Measurements from ENCODE around the gene ZNF235.
"Not testable (repeated sequence)": the region's sequence is repeated elsewhere in the genome, so short reads cannot be mapped to it uniquely, and the experiment has no call there.

ZNF235 gene

DNA sequence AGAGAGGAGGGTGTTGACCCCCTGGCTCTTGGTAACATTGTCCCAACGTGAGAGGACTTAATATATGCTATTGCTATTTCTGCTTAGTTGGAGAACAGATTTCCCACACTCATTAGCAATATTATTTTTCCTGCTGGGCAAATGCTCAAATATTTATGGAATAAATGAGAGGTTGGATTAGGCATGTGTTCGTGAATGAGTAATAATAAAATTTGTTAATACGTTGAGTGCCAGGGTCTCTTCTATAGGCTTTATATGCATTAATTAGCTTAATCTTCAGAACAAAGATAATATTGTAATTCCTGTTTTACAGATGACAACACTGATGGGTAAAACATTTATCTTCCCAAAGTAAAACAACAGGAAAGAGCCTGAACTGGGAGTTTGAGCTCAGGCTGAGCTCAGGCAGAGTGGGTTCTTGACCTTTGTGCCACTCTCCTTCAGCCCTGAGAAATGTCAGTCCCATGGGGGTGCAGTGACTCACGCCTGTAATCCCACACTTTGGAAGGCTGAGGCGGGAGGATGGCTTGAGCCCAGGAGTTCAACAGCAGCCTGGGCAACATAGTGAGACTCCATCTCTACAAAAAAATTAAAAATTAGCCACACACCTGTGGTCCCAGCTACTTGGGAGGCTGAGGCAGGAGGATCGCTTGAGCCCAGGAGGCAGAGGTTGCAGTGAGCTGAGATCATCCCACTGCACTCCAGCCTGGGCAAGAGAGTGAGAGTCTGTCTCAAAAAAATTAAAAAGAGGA lies 44.0 kb downstream of the ZNF235 start:
- FAIRE-seq = no peak
- no peak for TF ChIP-seq SPI1 (IDR thresholded peaks at IDR 0.05; ENCODE audit: low read depth, low read length)
- no peak for TF ChIP-seq POLR2A (IDR thresholded peaks at IDR 0.05; ENCODE audit: low read depth, low read length)
- TF ChIP-seq POU2F2 (IDR thresholded peaks at IDR 0.05; ENCODE audit: low read depth, low read length) = no peak
- DNase-seq (ENCODE audit: insufficient read length, low spot score) = no peak

DNA sequence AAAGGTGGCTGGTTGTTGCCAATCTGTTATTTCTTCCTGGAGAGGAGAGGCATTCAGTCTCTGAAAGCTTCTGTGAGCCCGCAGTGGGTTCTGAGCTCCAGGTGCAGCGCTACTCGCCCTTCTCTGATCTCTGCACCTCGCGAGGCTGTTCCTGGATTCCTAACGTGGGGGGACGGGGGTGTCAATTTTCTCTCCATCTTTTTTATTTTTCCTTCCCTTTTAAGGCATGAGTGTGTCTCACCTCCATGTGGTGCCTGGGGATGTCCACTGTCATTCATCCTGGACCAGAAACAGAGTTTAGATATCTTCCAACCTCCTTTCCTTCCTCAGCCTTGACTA lies 44.5 kb downstream of the ZNF235 start:
- DNase-seq (ENCODE audit: insufficient read length, low spot score) (no peak), FAIRE-seq (no peak)
- TF ChIP-seq POLR2AphosphoS5 (IDR thresholded peaks at IDR 0.05; ENCODE audit: low read depth, low read length) (no peak), TAF1 (IDR thresholded peaks at IDR 0.05; ENCODE audit: low read depth, low read length) (no peak), POU2F2 (IDR thresholded peaks at IDR 0.05; ENCODE audit: low read depth, low read length) (no peak), POLR2A (IDR thresholded peaks at IDR 0.05; ENCODE audit: low read depth, low read length) (no peak)

DNA sequence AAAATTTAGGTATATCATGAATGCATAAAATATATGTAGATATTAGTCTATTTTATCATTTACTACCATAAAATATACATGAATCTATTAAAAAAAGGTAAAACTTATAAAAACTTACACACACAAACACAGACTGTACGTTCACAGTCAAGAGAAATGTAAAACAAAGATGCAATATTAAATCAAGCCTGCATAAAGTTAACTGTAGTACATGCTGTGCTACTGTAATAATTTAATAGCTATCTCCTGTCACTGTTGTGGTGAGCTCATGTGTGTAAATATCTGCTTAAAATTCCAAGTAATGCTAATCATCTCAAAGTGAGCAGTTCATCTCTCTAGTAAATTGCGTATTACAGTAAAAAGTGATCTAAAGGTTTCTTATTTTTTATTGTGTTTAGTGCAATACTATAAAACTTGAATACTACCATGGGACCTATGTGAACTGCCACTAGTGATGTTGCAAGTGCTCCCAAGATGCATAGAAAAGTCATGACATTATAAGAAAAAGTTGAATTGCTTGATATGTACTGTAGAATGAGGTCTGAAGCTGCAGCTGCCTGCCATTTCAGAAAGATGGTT lies 45.9 kb downstream of the ZNF235 start:
- DNase-seq (ENCODE audit: insufficient read length, low spot score) (no peak), FAIRE-seq (peak; percentile 80)
- TF ChIP-seq POLR2AphosphoS5 (IDR thresholded peaks at IDR 0.05; ENCODE audit: low read depth, low read length) = no peak
- TF ChIP-seq TAF1 (IDR thresholded peaks at IDR 0.05; ENCODE audit: low read depth, low read length) = no peak
- TF ChIP-seq POLR2A (IDR thresholded peaks at IDR 0.05; ENCODE audit: low read depth, low read length) = no peak
- TF ChIP-seq SPI1 (IDR thresholded peaks at IDR 0.05; ENCODE audit: low read depth, low read length) = no peak
- no peak for TF ChIP-seq POU2F2 (IDR thresholded peaks at IDR 0.05; ENCODE audit: low read depth, low read length)
- TF ChIP-seq PAX5 (IDR thresholded peaks at IDR 0.05; ENCODE audit: insufficient read depth, low read length, severe bottlenecking) = no peak

DNA sequence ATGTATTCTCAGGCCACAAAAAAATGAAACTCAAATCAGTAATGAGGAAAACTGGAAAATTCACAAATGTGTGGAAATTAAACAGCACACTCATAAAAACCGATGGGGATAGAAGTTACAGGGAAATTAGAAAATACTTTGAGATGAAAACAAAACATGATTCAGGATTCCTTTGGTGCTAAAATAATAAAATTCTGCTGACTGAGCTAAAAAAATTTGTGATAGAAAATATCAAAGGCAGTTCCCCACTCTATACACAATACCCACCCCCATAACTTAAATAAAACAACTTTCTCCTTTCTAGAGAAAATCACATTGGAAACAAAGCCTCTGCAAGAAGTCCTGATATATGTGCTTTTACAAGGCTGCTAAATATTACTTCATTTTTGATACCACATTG lies 46.7 kb downstream of the ZNF235 start:
- no peak for FAIRE-seq
- DNase-seq (ENCODE audit: insufficient read length, low spot score) = no peak
- TF ChIP-seq POU2F2 (IDR thresholded peaks at IDR 0.05; ENCODE audit: low read depth, low read length) (no peak), PAX5 (IDR thresholded peaks at IDR 0.05; ENCODE audit: insufficient read depth, low read length, severe bottlenecking) (no peak), POLR2AphosphoS5 (IDR thresholded peaks at IDR 0.05; ENCODE audit: low read depth, low read length) (no peak), SPI1 (IDR thresholded peaks at IDR 0.05; ENCODE audit: low read depth, low read length) (no peak), POLR2A (IDR thresholded peaks at IDR 0.05; ENCODE audit: low read depth, low read length) (no peak), TAF1 (IDR thresholded peaks at IDR 0.05; ENCODE audit: low read depth, low read length) (no peak)

DNA sequence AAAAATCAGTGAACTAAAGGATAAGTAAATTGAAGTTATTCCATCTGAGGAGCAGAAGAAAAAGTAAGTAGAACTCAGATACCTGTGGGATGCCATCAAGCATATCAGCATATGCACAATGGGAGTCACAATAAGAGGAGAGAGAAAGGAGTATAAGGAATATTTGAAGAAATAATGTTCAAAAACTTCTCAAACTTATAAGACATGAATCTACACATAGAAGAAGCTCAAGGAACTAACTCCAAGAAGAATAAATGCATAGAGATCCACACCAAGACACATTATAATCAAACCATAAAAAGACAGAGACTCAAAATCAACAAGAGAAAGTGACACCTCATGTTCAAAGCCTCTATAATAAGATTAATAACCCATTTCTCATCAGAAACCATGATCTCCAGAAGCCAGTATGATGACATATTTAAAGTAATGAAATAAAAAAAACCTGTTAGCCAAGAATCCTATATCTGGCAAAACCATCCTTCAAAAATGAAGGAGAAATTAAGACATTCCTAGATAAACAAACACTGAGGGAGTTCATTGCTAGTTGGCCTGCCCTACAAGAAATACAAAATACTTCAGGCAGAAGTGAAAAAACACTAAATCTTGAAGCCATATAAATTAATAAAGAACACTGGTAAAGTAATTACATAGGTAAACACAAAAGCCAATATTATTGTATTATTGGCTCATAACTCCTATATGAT lies 49.0 kb downstream of the ZNF235 start:
- FAIRE-seq (no peak), DNase-seq (ENCODE audit: insufficient read length, low spot score) (no peak)
- TF ChIP-seq TAF1 (IDR thresholded peaks at IDR 0.05; ENCODE audit: low read depth, low read length) (no peak), POLR2AphosphoS5 (IDR thresholded peaks at IDR 0.05; ENCODE audit: low read depth, low read length) (no peak), POLR2A (IDR thresholded peaks at IDR 0.05; ENCODE audit: low read depth, low read length) (no peak), SPI1 (IDR thresholded peaks at IDR 0.05; ENCODE audit: low read depth, low read length) (no peak), POU2F2 (IDR thresholded peaks at IDR 0.05; ENCODE audit: low read depth, low read length) (no peak), PAX5 (IDR thresholded peaks at IDR 0.05; ENCODE audit: insufficient read depth, low read length, severe bottlenecking) (no peak)

DNA sequence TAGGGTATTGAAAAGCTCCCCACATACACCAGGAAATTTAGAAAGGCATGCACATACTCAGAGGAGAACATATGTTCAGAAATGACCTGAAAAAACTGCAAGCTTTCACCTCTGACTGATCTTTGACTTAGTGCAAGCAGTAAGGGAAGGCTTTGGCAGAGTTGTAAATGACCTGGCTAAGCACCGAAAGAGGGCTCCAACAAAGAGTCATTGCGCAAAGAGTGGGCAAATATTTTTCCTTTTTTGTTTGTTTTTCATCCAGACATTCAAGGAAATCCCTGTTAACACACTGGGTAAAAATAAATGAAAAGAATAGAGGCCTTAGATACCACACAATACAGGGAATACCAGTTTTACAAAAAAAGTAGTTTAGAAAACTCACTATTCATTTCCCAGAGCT lies 50.3 kb downstream of the ZNF235 start:
- DNase-seq (ENCODE audit: insufficient read length, low spot score) = no peak
- no peak for TF ChIP-seq POU2F2 (IDR thresholded peaks at IDR 0.05; ENCODE audit: low read depth, low read length)
- no peak for FAIRE-seq

DNA sequence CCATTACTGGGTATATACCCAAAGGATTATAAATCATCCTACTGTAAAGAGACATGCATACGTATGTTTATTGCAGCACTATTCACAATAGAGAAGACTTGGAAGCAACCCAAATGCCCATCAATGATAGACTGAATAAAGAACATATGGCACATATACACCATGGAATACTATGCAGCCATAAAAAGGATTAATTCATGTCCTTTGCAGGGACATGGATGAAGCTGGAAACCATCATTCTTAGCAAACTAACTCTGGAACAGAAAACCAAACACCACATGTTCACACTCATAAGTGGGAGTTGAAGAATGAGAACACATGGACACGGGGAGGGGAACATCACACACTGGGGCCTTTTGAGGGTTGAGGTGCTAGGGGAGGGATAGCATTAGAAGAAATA lies 51.4 kb downstream of the ZNF235 start:
- not testable (repeated sequence) for FAIRE-seq; DNase-seq (ENCODE audit: insufficient read length, low spot score)

DNA sequence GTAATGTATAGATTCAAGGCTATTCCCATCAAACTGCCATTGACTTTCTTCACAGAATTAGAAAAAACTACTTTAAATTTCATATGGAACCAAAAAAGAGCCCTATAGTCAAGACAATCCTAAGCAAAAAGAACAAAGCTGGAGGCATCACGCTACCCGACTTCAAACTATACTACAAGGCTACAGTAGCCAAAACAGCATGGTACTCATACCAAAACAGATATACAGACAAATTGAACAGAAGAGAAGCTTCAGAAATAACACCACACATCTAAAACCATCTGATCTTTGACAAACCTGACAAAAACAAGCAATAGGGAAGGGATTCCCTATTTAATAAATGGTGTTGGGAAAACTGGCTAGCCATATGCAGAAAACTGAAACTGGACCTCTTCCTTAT lies 52.5 kb downstream of the ZNF235 start:
- FAIRE-seq; DNase-seq (ENCODE audit: insufficient read length, low spot score): not testable (repeated sequence)

DNA sequence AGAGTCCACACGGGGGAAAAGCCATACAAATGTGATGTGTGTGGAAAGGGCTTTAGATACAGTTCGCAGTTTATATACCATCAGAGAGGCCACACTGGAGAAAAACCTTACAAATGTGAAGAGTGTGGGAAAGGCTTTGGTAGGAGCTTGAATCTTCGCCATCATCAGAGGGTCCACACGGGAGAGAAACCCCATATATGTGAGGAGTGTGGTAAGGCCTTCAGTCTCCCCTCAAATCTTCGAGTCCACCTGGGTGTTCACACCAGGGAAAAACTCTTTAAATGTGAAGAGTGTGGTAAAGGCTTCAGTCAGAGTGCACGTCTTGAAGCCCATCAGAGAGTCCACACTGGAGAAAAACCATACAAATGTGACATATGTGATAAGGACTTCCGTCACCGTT lies 68.4 kb downstream of the ZNF235 start:
- no peak for TF ChIP-seq POLR2AphosphoS5 (IDR thresholded peaks at IDR 0.05; ENCODE audit: low read depth, low read length)
- no peak for TF ChIP-seq POU2F2 (IDR thresholded peaks at IDR 0.05; ENCODE audit: low read depth, low read length)
- TF ChIP-seq PAX5 (IDR thresholded peaks at IDR 0.05; ENCODE audit: insufficient read depth, low read length, severe bottlenecking) = no peak
- no peak for TF ChIP-seq POLR2A (IDR thresholded peaks at IDR 0.05; ENCODE audit: low read depth, low read length)
- TF ChIP-seq TAF1 (IDR thresholded peaks at IDR 0.05; ENCODE audit: low read depth, low read length) = no peak
- no peak for TF ChIP-seq SPI1 (IDR thresholded peaks at IDR 0.05; ENCODE audit: low read depth, low read length)
- DNase-seq (ENCODE audit: insufficient read length, low spot score) = no peak
- no peak for FAIRE-seq
